Activated CD8-positive, alpha-beta memory T cell treated with anti-CD3 and anti-CD28 coated beads, Interleukin-2, amount 50 U/mL, for 24 hours (primary cell): Measurements from ENCODE around the gene FGL2.
"Not testable (repeated sequence)": the region's sequence is repeated elsewhere in the genome, so short reads cannot be mapped to it uniquely, and the experiment has no call there.

Experiments used
- DNase-seq: peaks from one replicate; pipeline ENCODE4 v3.0.0-alpha.2; 2020; ENCODE audit errors: extremely low read depth

FGL2 gene

DNA sequence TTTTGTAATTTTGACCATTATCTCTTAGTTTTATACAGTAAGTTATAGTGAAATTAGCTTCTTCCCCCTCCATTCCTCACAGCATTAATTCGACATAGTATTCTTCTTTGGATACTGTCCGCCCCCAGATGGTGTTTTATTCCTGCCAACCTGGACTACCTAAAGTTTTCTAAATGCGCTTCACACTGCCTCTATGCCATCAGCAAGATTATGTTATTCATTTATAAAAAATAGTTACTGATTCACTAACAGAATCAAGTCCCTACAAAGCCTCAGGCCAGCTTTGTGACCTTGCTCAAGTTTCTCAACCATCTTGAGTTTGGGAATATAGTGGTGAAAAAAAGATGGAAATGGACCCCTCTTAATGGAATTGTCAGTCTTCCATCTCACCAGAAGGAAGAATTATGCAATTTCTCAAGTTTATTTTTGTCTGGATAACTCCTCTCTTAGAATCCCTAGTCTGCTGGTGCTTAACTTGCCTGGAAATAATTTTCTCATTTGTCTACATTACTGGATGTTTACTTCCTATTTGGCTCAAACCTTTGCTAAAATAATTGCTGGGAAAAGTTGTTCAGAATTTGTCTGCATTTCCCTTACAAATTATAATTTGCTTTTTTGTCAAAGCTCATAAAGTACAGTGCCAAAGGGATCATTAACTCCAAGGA lies 16.7 kb upstream of the FGL2 start:
- no peak for DNase-seq

DNA sequence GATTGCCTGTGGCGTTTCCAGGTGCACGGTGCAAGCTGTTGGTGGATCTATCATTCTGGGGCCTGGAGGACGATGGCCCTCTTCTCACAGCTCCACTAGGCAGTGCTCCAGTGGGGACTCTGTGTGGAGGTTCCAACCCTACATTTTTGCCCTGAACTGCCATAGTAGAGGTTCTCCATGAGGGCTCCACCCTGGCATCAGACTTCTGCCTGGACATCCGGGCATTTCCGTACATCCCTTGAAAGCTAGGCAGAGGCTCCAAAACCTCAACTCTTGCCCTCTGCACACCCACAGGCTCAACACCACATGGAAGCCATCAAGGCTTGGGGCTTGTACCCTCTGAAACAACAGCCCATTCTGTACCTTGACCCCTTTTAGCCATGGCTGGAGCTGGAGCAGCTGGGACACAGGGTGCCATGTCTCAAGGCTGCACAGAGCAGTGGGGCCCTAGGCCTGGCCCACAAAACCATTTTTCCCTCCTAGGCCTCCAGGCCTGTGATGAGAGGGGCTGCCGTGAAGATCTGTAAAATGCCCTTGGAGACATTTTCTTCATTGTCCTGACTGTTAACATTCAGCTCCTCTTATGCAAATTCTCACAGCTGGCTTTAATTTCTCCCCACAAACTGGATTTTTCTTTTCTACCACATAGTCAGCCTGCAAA lies 10.0 kb upstream of the FGL2 start:
- DNase-seq, result no peak

DNA sequence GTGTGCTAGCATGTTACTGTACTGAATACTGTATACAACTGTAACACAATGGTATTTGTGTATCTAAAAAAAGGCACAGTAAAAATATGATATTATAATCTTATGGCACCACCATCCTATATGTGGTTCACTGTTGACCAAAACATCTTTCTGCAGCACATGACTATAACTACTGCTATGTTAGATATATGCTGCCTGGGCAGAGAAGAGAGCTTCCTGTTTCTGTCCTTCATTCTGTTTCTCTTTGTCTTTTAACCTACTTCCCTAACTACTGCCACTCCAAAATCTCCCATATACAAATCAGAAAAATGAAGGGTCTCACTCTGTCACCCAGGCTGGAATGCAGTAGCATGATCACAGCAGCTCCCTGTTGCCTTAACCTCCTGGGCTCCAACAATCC lies 8.8 kb upstream of the FGL2 start:
- no peak for DNase-seq

DNA sequence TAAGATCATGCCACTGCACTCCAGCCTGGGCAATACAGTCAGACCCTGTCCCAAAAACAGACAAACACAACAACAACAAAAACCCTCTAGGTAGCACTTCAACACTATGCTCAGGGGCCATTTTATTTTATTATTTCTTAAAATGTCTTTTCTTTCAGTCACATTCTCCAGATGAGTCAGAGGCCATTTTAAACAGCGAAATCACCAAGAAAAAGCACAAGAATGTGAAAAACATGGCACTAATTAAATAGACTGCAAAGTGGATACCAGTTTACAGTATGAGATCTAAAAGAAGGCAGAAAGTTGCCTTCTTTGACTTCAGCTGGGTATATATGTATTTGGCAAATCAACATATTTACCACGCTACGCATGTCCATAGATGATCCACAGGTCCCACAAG lies 6.1 kb upstream of the FGL2 start:
- no peak for DNase-seq

DNA sequence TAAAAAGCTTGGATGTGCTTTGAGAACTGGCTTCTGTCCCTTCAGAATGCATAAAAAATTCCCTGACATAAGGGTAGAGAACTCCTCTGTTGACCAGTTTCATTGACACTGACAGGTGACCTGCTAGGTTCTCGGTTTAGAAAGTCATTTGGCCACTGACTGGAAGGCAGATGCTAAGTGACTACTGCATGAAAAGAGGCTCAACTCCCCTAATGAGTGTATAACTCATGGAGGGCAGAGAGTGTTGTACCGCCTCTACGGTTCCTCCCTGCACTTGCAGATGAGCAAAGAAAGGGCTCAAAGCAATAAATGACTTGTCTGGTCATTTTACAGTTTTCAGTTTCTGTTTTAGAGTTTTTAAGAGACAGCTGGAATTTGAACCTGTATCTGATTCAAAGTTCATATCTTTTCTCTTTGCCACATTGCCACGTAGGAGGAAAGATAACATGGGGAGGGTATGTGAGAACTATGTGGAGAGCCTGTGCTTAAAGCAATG lies 2.9 kb upstream of the FGL2 start:
- no peak for DNase-seq

DNA sequence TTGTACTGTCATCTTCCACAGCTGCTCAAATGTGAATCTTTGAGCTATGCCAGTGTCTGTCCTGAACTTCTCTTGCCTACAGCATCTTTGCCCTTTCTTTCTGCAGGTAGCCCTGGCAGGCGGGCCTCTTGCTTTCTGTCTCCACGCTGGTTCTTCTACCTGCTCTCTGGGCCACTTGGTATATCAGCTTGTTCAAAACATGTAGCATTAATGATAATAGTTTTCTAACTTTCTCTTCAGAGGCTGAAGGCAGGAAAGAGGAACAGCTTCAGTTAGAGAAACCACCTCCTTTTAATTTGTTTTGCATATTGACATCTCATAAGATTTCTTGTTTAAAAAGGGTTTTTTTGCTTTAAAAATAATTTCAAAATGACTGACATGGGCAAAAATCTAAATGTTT lies 923 bp upstream of the FGL2 start:
- DNase-seq, result no peak

DNA sequence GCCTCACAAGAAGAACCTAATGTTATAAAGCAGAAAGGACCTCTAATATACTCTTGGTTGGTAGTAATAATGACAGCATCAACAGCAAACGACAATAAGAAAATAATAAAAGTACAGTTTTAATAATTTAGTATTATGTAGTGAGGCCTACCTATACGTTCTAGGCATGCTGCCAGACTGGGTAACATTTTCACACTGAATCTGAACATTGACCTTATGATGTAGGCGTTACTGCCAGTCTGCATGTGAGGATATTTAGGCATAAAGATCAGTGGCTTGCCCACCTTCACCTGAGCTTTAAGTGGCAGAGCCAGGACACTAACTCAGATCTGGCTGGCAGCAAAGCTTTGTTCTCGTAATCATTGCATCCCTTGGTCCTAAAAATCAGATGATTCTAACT lies 2.5 kb downstream of the FGL2 start:
- DNase-seq, result no peak

DNA sequence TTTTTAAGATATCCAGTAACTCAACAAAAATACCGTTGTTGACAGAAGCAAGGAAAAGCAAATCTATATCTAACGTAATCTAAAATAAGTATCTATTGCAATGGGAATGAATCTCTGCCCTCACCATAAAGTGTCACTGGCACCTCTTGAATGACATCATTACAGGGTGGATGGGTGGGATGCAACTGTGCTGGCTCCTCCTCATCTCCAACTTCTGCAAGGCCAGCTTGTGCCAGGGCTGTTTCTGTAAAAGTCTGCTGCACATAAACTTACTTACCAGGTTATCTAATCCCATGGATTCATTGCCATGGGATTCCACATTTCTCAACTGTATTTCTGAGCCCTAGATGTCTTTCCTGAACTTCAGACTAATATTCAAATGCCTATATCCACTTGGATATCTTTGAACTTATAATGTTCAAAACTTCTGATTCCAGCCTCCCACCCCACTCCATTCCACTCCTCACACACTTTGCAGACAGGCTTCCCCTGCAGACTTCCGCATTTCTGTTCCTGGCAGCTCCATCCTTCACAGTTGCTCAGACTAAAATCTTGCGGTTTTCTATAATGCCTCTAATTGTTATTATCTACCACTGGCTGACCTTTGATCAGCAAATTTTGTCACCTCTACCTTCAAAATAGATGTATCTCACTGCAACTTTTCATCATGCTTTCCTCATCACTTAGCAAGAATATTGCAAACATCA lies 10.7 kb downstream of the FGL2 start:
- DNase-seq, result no peak

DNA sequence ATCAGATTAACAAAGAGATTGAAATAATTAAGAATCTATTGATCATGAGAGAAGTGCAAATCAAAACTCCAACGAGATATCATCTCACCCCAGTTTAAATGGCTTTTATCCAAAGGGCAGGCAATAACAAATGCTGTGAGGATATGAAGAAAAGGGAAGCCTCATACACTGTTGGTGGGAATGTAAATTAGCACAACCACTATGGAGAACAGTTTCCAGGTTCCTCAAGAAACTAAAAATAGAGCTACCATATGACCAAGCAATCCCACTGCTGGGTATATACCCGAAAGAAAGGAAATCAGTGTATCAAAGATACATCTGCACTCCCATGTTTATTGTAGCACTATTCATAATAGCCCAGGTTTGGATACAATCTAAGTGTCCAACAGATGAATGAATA lies 13.8 kb downstream of the FGL2 start:
- no peak for DNase-seq

DNA sequence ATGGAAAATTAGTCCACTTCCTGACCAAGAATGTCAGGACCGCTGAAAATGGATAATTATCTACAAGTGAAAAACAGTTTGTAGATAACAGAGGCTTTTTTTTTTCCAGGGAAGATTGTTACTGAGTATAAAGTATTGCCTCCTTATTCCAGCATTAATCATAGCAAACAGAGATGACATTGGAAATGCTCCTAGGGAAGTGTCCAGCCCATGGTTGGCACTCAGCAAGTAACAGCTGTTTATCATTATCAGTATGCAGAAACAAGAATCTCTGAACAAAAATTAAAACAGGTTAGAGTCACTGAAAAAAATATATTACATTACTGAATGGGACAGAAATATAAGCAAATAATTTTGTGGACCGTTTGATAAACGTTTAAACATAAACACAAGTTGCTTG lies 14.6 kb downstream of the FGL2 start:
- DNase-seq, result no peak

DNA sequence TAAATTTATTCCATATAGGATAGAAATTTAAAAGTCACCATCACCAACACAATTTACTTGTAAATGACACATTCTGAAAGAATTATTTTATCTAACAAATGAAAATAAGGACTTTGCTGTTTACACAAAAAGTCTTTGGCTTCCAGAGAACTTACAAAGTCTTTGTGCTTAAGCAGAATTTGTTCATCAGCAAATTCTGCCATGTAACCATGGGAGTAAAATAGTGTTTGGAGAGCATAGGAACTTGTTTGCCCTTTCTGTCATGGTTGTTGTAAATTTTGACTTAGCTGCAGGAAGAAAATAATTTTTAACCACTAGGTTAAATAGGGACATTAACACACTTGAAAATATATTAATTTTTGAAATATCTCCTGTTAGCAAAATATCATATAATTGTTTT lies 15.2 kb downstream of the FGL2 start:
- no peak for DNase-seq

DNA sequence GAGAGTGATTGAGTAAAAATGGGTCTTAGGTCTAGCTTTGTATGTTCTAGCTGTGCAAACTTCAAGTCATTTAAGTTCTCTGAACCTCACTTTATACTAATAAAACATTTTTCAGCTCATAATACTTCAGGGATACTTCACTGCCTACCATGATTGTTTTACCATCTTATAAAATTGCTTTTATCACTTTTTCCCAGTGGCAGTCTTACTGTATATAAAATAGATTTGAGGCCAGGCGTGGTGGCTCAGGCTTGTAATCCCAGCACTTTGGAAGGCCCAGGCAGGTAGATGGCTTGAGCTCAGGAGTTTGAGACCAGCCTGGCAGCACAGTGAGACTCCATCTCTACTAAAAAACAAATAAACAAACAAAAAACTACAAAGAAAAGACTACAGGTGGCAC lies 17.4 kb downstream of the FGL2 start:
- no peak for DNase-seq

DNA sequence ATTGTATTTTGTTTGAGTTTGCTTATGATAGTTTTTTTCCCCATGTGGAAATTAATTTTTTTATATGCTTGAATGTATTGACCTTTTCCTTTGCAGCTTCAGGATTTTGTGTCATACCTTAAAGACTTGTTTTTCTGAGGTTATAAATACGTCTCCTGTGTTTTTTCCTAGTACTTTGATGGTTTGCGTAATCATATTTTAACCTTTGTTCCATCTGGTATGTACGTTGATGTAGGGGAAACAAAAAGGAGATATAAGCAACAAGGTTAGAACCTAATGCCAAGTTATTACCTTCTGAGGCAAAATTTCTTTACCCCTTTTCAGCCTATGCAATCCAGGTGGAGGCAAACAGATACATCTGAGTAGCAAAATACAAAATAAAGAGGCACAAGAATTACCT lies 17.9 kb downstream of the FGL2 start:
- DNase-seq, result no peak

DNA sequence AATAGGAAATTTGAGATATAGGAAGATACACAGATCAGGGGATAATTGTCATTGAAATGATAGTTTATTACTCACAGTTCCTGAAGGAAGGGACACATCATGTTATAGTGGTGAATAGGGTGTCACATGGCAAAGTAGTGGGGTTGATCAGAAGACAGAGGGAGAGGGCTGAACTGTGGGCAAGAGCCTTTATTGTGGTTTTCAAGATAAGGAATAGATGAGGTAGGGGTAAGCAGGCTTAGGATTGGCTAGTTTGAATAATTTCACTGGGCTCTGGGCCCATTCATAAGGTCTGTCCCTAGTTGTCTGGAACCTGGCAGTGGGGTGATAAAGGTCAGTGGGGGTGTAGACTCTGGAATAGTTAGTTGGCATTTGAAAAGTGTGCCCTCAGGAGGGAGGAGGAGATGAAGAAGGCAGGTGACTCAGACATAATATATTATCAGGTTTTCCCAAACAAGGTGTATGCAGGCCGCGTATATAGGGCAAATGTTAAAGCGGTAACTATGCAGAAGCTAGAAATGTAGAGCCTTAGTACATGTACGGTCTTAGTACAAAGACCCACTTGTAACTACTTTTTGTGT lies 18.5 kb downstream of the FGL2 start:
- no peak for DNase-seq

DNA sequence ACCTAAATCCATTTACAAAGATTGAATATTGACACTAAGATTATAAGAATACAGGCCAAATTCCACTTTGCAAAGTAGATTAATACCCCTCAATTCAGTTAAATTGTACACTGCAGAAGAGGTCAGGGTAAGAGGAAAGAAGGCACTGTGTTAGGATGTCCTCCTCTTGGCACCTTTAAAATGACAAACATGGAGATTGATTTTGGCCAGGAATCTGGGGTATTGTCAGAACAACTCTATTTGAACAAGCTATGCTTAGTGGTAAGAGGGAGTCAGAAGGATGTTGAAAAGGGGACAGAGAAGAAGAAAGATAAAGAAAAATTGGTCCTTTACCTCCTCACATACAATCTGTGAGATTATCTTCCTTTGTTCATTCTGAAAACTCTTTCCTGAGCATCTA lies 21.6 kb downstream of the FGL2 start:
- DNase-seq, result not testable (repeated sequence)

DNA sequence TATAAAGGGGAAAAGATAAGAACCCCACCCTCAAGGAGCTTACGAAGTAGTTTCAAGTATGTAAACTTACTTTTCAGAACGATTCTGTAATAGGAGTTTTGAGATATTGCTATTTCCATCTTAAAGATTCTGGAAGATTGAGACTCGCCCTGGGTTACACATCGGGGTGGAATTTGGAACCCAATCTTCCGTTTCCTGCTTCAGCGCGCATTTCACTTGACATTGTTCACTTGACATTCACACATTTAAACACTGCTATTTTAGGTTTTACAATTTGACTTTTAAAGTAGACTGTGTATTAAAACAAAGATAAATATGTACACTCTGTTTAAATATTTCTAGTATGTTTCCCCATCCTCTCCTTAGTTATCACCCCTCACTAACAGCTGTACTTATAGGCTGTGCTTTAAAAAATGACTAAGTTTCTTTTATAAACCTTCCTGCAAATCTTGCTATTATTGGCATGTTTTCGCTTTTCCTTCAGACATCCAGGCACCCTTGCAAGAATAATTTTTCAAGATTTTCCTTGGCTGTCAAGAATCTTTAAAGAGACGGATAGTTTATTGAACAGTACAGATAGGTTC lies 22.2 kb downstream of the FGL2 start:
- not testable (repeated sequence) for DNase-seq

DNA sequence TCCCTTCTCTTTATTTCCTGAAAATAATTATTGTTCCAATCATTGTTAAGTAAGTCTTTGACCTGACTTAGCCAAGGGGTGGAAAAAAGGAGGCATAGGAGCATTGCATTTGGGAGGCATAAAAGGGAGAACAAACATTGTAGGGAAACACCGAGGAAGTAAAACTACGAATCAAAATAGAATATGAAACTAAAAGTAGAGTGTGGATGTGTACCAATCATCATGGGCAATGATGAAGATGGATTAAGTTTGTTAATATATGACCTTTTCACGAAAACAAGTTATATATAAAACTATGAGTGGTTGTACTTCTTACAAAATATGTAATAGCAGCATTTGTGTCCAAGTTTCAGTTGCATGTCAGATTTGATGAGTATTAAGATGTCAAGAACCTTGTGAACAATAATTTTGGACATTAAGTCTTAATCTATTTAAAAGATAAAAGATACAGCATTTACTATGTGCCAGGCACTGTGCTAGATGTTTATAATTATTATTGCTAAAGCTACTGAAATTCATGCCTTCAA lies 24.3 kb downstream of the FGL2 start:
- not testable (repeated sequence) for DNase-seq

DNA sequence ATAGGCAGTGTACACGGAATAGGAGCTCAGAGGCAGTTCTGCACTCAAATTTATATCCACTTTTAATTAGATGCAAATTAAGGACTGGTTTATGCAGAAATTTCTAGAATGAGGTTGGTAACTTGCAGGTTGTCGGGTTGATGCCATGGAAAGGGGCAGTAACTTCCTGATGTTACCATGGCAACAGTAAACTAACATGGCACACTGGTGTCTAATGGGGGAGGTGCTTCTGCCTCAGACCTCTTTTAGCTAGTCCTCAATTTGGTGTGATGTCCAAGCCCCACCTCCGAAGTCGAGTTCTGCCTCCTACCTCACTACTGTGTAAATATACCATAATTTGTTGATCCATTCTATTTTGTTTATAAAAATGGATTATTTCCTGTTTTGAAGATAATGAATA lies 25.2 kb downstream of the FGL2 start:
- DNase-seq, result not testable (repeated sequence)

DNA sequence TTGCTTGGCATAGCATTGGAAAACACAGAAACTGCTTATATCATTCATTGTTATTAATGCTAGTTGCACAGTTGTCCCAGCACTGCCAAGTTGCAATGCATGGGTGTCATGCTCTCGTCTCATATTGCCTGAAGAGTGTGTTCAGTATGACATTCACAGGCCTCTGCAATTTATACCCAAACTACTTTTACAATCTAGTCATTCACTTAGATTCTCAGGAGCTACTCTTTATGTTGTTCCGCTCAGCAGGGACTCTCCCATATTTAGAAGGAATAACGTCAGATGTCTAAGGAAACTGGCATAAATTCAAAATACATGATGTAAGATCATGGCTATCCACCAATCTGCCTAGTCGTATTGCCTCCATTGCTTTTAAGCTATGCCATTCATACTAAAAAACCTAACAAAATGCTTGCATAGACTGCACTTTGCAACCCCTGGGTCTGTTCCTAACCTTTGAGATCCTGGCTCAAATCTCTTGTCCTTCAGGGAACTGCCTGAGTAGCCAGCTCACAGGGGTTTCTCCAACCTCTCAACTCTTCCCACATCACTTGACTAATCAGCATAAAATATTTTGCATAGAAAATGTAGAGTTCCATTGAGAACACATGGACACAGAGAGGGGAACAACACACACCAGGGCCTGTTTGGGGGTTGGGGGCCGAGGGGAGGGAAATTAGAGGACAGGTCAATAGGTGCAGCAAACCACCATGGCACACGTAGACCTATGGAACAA lies 27.0 kb downstream of the FGL2 start:
- not testable (repeated sequence) for DNase-seq

DNA sequence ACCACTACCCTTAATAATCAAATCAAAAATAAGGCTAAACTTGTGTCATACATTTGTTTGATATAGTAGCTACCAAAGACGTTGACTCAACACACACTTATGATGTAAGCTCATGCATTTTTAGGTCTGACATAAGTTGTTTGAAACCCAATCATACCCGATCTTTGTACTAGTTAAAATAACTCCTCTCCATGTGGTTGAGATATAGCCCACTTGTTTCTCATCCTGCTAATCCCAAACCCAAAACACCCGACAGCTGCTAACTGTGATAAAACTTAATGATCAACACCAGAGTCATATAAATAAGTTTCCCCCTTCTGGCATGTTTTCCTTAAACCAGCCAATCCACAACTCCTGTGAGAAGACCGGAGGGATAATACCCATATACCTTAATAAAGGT lies 28.5 kb downstream of the FGL2 start:
- DNase-seq, result not testable (repeated sequence)

DNA sequence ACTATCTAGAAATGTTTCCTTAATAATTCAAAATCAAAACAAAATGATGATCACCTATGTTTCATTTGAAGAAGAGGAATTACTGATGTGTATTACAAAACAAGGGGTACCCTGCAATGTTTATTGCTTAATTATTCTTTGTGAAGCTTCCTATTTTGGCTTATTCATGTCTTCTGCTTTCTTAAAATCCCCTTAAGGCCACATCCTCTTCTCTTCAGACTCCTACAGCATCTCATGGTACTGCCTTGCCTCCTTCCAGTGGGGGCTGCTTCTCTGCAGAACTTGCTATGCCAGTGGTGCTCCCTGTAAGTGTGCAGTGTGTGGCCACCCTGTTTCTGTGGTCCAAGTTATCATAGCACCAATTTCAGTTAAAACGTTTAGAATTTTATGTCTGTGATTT lies 42.2 kb downstream of the FGL2 start:
- no peak for DNase-seq
